ENCODE results near the gene ALDH3B1. TPM values are rescaled to one million over a fixed set of nuclear protein-coding genes. Genes with fewer than 3 reads are reported as not detected.
"Not testable (repeated sequence)": the region's sequence is repeated elsewhere in the genome, so short reads cannot be mapped to it uniquely, and the experiment has no call there.

ALDH3B1 gene
- polyA plus RNA-seq, 3 donors: 79.8 to 89.1 (median 86.7) TPM

- H3K9ac ChIP-seq (ENCODE audit: insufficient read depth, low read length, poor library complexity, severe bottlenecking); H3K27me3 ChIP-seq (ENCODE audit: control insufficient read depth in 2 of 2, insufficient read depth in 2 of 2, low read length in 2 of 2); H3K9me3 Mint-ChIP-seq; H3K4me1 Mint-ChIP-seq; H3K27ac ChIP-seq (ENCODE audit: low read depth in 1 of 2, low read length in 2 of 2); intact Hi-C loops (cut with micrococcal nuclease); H3K36me3 Mint-ChIP-seq; H4K20me1 ChIP-seq (ENCODE audit: insufficient read depth, low read length); H3K27ac Mint-ChIP-seq; H3K36me3 ChIP-seq (replicated peaks in 1 of 2; ENCODE audit: control insufficient read depth in 1 of 2, insufficient read depth in 2 of 2, low read length in 2 of 2); H3K79me2 ChIP-seq (ENCODE audit: insufficient read depth, low read length); DNase-seq; H2AFZ ChIP-seq (ENCODE audit: insufficient read depth, low read depth, low read length, poor library complexity, severe bottlenecking); H3K4me2 ChIP-seq (replicated peaks; ENCODE audit: extremely low read depth, low read length, poor library complexity, severe bottlenecking); H3K9me3 ChIP-seq (replicated peaks in 1 of 2; ENCODE audit: control insufficient read depth in 1 of 2, insufficient read depth in 1 of 2, low read length in 2 of 2); H3K4me3 ChIP-seq (replicated peaks in 1 of 3; ENCODE audit: low read depth in 2 of 3, low read length in 3 of 3); H3K4me1 ChIP-seq (ENCODE audit: control insufficient read depth in 1 of 2, insufficient read depth in 2 of 2, low read length in 2 of 2): not testable (repeated sequence)
- Mint-ChIP-seq H3K4me3 (peak overlapping the region in 1 of 2 donors; percentile 46), H3K27me3 (ENCODE audit: low read depth in 3 of 3) (peaks cover 12 to 34% (median 17%) of the 10 kb centered on the region in 3 donors)
Measured at GRCh38 chr11:67964746-67965145, 45.4 kb upstream of the ALDH3B1 start.

DNA sequence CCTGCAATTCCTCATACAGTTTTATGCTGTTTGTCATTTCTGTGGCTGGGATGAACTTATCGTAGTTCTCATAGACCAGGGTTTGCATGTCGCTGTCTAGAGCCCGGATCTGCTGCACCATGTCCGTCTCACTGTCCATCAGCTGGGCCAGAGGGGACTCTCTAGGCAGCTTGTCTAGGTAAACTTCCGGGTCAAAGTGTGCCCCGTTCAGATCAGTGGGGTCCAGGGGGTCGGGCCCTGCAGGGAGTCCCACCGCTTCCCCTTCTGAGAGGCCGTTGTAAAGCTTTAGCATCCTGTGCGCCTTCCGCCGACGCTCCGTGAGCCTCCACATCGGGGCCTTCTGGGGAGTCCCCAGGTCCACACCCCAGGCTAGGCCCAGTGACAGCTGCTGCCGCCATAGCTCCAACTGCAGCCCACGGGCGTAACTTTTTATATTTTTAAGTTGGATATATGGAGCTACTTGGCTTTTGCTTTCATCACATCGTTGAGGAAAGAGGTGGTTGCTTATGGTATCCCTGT is 44.2 kb upstream of the ALDH3B1 start:
- H3K4me1 Mint-ChIP-seq; H3K4me3 ChIP-seq (replicated peaks in 1 of 3; ENCODE audit: low read depth in 2 of 3, low read length in 3 of 3); H4K20me1 ChIP-seq (ENCODE audit: insufficient read depth, low read length); H3K27ac ChIP-seq (ENCODE audit: low read depth in 1 of 2, low read length in 2 of 2); H3K9me3 Mint-ChIP-seq; DNase-seq; H2AFZ ChIP-seq (ENCODE audit: insufficient read depth, low read depth, low read length, poor library complexity, severe bottlenecking); H3K4me1 ChIP-seq (ENCODE audit: control insufficient read depth in 1 of 2, insufficient read depth in 2 of 2, low read length in 2 of 2); H3K9me3 ChIP-seq (replicated peaks in 1 of 2; ENCODE audit: control insufficient read depth in 1 of 2, insufficient read depth in 1 of 2, low read length in 2 of 2); H3K36me3 ChIP-seq (replicated peaks in 1 of 2; ENCODE audit: control insufficient read depth in 1 of 2, insufficient read depth in 2 of 2, low read length in 2 of 2); H3K4me3 Mint-ChIP-seq; H3K27me3 ChIP-seq (ENCODE audit: control insufficient read depth in 2 of 2, insufficient read depth in 2 of 2, low read length in 2 of 2); H3K79me2 ChIP-seq (ENCODE audit: insufficient read depth, low read length); intact Hi-C loops (cut with micrococcal nuclease); H3K36me3 Mint-ChIP-seq; H3K4me2 ChIP-seq (replicated peaks; ENCODE audit: extremely low read depth, low read length, poor library complexity, severe bottlenecking); H3K9ac ChIP-seq (ENCODE audit: insufficient read depth, low read length, poor library complexity, severe bottlenecking): not testable (repeated sequence)
- 96% methylated on average over 12 of the region's 19 CpGs for WGBS (ENCODE audit: insufficient coverage)
- peak overlapping the region in 1 of 7 donors; percentile 30 for H3K27ac Mint-ChIP-seq
- H3K27me3 Mint-ChIP-seq (ENCODE audit: low read depth in 3 of 3): peaks cover 7 to 31% (median 13%) of the 10 kb centered on the region in 3 donors

- intact Hi-C loops (cut with micrococcal nuclease); H4K20me1 ChIP-seq (ENCODE audit: insufficient read depth, low read length); H3K4me2 ChIP-seq (replicated peaks; ENCODE audit: extremely low read depth, low read length, poor library complexity, severe bottlenecking); H3K4me3 Mint-ChIP-seq; H3K4me1 Mint-ChIP-seq; H3K4me1 ChIP-seq (ENCODE audit: control insufficient read depth in 1 of 2, insufficient read depth in 2 of 2, low read length in 2 of 2); H2AFZ ChIP-seq (ENCODE audit: insufficient read depth, low read depth, low read length, poor library complexity, severe bottlenecking); H3K9ac ChIP-seq (ENCODE audit: insufficient read depth, low read length, poor library complexity, severe bottlenecking); H3K36me3 Mint-ChIP-seq; H3K27me3 ChIP-seq (ENCODE audit: control insufficient read depth in 2 of 2, insufficient read depth in 2 of 2, low read length in 2 of 2); H3K79me2 ChIP-seq (ENCODE audit: insufficient read depth, low read length); H3K4me3 ChIP-seq (replicated peaks in 1 of 3; ENCODE audit: low read depth in 2 of 3, low read length in 3 of 3); DNase-seq; H3K27ac Mint-ChIP-seq; H3K36me3 ChIP-seq (replicated peaks in 1 of 2; ENCODE audit: control insufficient read depth in 1 of 2, insufficient read depth in 2 of 2, low read length in 2 of 2); H3K27ac ChIP-seq (ENCODE audit: low read depth in 1 of 2, low read length in 2 of 2); H3K9me3 Mint-ChIP-seq; H3K9me3 ChIP-seq (replicated peaks in 1 of 2; ENCODE audit: control insufficient read depth in 1 of 2, insufficient read depth in 1 of 2, low read length in 2 of 2): not testable (repeated sequence)
- WGBS (ENCODE audit: insufficient coverage): 87% methylated on average over 11 of the region's 12 CpGs
- H3K27me3 Mint-ChIP-seq (ENCODE audit: low read depth in 3 of 3): peaks cover 15 to 25% (median 19%) of the 10 kb centered on the region in 3 donors
Measured at GRCh38 chr11:67974746-67975145, 35.4 kb upstream of the ALDH3B1 start.

- H3K36me3 Mint-ChIP-seq; H4K20me1 ChIP-seq (ENCODE audit: insufficient read depth, low read length); H3K27me3 ChIP-seq (ENCODE audit: control insufficient read depth in 2 of 2, insufficient read depth in 2 of 2, low read length in 2 of 2); H3K27ac Mint-ChIP-seq; H3K4me1 Mint-ChIP-seq; H3K4me1 ChIP-seq (ENCODE audit: control insufficient read depth in 1 of 2, insufficient read depth in 2 of 2, low read length in 2 of 2); H3K4me3 ChIP-seq (replicated peaks in 1 of 3; ENCODE audit: low read depth in 2 of 3, low read length in 3 of 3); H3K27ac ChIP-seq (ENCODE audit: low read depth in 1 of 2, low read length in 2 of 2); H3K4me2 ChIP-seq (replicated peaks; ENCODE audit: extremely low read depth, low read length, poor library complexity, severe bottlenecking); intact Hi-C loops (cut with micrococcal nuclease); H3K9ac ChIP-seq (ENCODE audit: insufficient read depth, low read length, poor library complexity, severe bottlenecking); DNase-seq; H3K36me3 ChIP-seq (replicated peaks in 1 of 2; ENCODE audit: control insufficient read depth in 1 of 2, insufficient read depth in 2 of 2, low read length in 2 of 2); H2AFZ ChIP-seq (ENCODE audit: insufficient read depth, low read depth, low read length, poor library complexity, severe bottlenecking); H3K9me3 Mint-ChIP-seq; H3K79me2 ChIP-seq (ENCODE audit: insufficient read depth, low read length); H3K9me3 ChIP-seq (replicated peaks in 1 of 2; ENCODE audit: control insufficient read depth in 1 of 2, insufficient read depth in 1 of 2, low read length in 2 of 2): not testable (repeated sequence)
- WGBS (ENCODE audit: insufficient coverage): 67% methylated on average over 10 of the region's 17 CpGs
- Mint-ChIP-seq H3K27me3 (ENCODE audit: low read depth in 3 of 3) (peaks cover 21 to 25% (median 21%) of the 10 kb centered on the region in 3 donors), H3K4me3 (peak overlapping the region in 1 of 2 donors; percentile 35)
Measured at GRCh38 chr11:67978766-67979418, 31.2 kb upstream of the ALDH3B1 start.

Data from CD14-positive monocyte (primary cell).